H9 (cell line): ENCODE data around the gene GPR35. TPM values are rescaled to one million over a fixed set of nuclear protein-coding genes. Genes with fewer than 3 reads are reported as not detected.

Experiments
- DNase-seq: peaks from one replicate; pipeline ENCODE4 v3.0.0-alpha.2; 2017
- H2AFZ ChIP-seq: one replicate; pipeline ENCODE4 v1.6.1; 2013; ENCODE audit warnings: mild to moderate bottlenecking, low read length, control low read depth, moderate library complexity
- H2AK5ac ChIP-seq: 2 replicates; pipeline ENCODE4 v1.6.1; 2013; ENCODE audit warnings: low read length, control low read depth, mixed read lengths; ENCODE audit not compliant: insufficient read length
- H2BK120ac ChIP-seq: one replicate; pipeline ENCODE4 v1.6.1; 2013; ENCODE audit warnings: low read depth, mild to moderate bottlenecking, low read length, control low read depth, inconsistent platforms; ENCODE audit not compliant: poor library complexity, severe bottlenecking
- H2BK12ac ChIP-seq: 2 replicates; pipeline ENCODE4 v1.6.1; 2013; ENCODE audit warnings: low read length, control low read depth, mixed read lengths, low read depth; ENCODE audit not compliant: insufficient read length
- H2BK15ac ChIP-seq: 2 replicates; pipeline ENCODE4 v1.6.1; 2013; ENCODE audit warnings: low read depth, low read length, control low read depth
- H2BK20ac ChIP-seq: one replicate; pipeline ENCODE4 v1.6.1; 2013; ENCODE audit warnings: low read depth, mild to moderate bottlenecking, low read length, control low read depth, inconsistent platforms; ENCODE audit not compliant: poor library complexity, severe bottlenecking
- H2BK5ac ChIP-seq: 2 replicates; pipeline ENCODE4 v1.6.1; 2013; ENCODE audit warnings: low read length, control low read depth, mixed read lengths; ENCODE audit not compliant: insufficient read length
- H3K14ac ChIP-seq: 2 replicates; pipeline ENCODE4 v1.6.1; 2013; ENCODE audit warnings: low read length, control low read depth; ENCODE audit not compliant: insufficient read depth
- H3K18ac ChIP-seq: 2 replicates; pipeline ENCODE4 v1.6.1; 2013; ENCODE audit warnings: low read depth, mild to moderate bottlenecking, mixed read lengths, low read length, control low read depth; ENCODE audit not compliant: insufficient read length
- H3K23ac ChIP-seq: 2 replicates; pipeline ENCODE4 v1.6.1; 2013; ENCODE audit warnings: low read length, control low read depth, mixed read lengths, low read depth; ENCODE audit not compliant: insufficient read length
- H3K23me2 ChIP-seq: 2 replicates; pipeline ENCODE4 v1.6.1; 2013; ENCODE audit warnings: low read depth, mild to moderate bottlenecking, mixed read lengths, low read length, control low read depth; ENCODE audit not compliant: insufficient read length, poor library complexity, severe bottlenecking
- H3K27ac ChIP-seq: 2 replicates; pipeline ENCODE4 v1.5.1; 2013; ENCODE audit warnings: low read length, control low read depth, mixed read lengths, low read depth; ENCODE audit not compliant: insufficient read length
- H3K27me3 ChIP-seq: 2 replicates; pipeline ENCODE4 v1.6.1; 2013; ENCODE audit warnings: low read length, control low read depth, inconsistent platforms; ENCODE audit not compliant: insufficient read depth
- H3K4ac ChIP-seq: 2 replicates; pipeline ENCODE4 v1.6.1; 2013; ENCODE audit warnings: low read depth, mild to moderate bottlenecking, control low read depth, inconsistent platforms, low read length, moderate library complexity
- H3K4me1 ChIP-seq: 2 replicates; pipeline ENCODE4 v1.6.1; 2013; ENCODE audit warnings: low read length, control low read depth, inconsistent platforms; ENCODE audit not compliant: insufficient read depth
- H3K4me2 ChIP-seq: 2 replicates; pipeline ENCODE4 v1.6.1; 2013; ENCODE audit warnings: low read length, control low read depth, mixed read lengths; ENCODE audit not compliant: insufficient read length, insufficient read depth
- H3K56ac ChIP-seq: 2 replicates; pipeline ENCODE4 v1.6.1; 2013; ENCODE audit warnings: low read depth, mild to moderate bottlenecking, mixed read lengths, low read length, control low read depth; ENCODE audit not compliant: insufficient read length
- H3K79me1 ChIP-seq: 2 replicates; pipeline ENCODE4 v1.6.1; 2013; ENCODE audit warnings: low read depth, mild to moderate bottlenecking, moderate library complexity, low read length, control low read depth, inconsistent platforms; ENCODE audit not compliant: insufficient read depth, poor library complexity, severe bottlenecking
- H3K79me2 ChIP-seq: 2 replicates; pipeline ENCODE4 v1.6.1; 2013; ENCODE audit warnings: low read length, control low read depth, inconsistent platforms; ENCODE audit not compliant: insufficient read depth
- H3K9ac ChIP-seq: 2 replicates; pipeline ENCODE4 v1.6.1; 2013; ENCODE audit warnings: low read length, control low read depth, mixed read lengths; ENCODE audit not compliant: insufficient read length; ENCODE audit errors: extremely low read depth
- H3K9me3 ChIP-seq: one replicate; pipeline ENCODE4 v1.6.1; 2013; ENCODE audit warnings: low read depth, low read length, inconsistent platforms; ENCODE audit not compliant: control insufficient read depth
- H3T11ph ChIP-seq: one replicate; pipeline ENCODE4 v1.6.1; 2013; ENCODE audit warnings: mild to moderate bottlenecking, low read length, control low read depth, inconsistent platforms
- H4K20me1 ChIP-seq: one replicate; pipeline ENCODE4 v1.6.1; 2013; ENCODE audit not compliant: control insufficient read depth, insufficient read length, insufficient read depth
- H4K5ac ChIP-seq: 2 replicates; pipeline ENCODE4 v1.6.1; 2013; ENCODE audit warnings: low read depth, mild to moderate bottlenecking, mixed read lengths, low read length, control low read depth; ENCODE audit not compliant: insufficient read length
- H4K8ac ChIP-seq: replicated peaks from 2 replicates; pipeline ENCODE4 v1.6.1; 2013; ENCODE audit warnings: low read length, control low read depth, mixed read lengths, low read depth; ENCODE audit not compliant: insufficient read length
- H4K91ac ChIP-seq: 2 replicates; pipeline ENCODE4 v1.6.1; 2013; ENCODE audit warnings: low read depth, mild to moderate bottlenecking, moderate library complexity, mixed read lengths, low read length, control low read depth; ENCODE audit not compliant: insufficient read length
- H3K27ac Mint-ChIP-seq, 3 experiments: 2 replicates in 2 of 3; 3 replicates in 1 of 3; pipeline ENCODE4 v1.8.0; 2020 to 2021; ENCODE audit warnings: mixed read lengths in 3 of 3, mild to moderate bottlenecking in 1 of 3, moderate library complexity in 1 of 3
- H3K27me3 Mint-ChIP-seq: 2 replicates; pipeline ENCODE4 v1.8.0; 2021; ENCODE audit warnings: low read depth, mild to moderate bottlenecking, moderate library complexity, mixed read lengths
- H3K36me3 Mint-ChIP-seq, 3 experiments: 2 replicates in 2 of 3; 3 replicates in 1 of 3; pipeline ENCODE4 v1.8.0; 2020 to 2021; ENCODE audit warnings: low read depth in 3 of 3, mixed read lengths in 3 of 3; ENCODE audit not compliant: insufficient read depth in 1 of 3
- H3K4me1 Mint-ChIP-seq, 2 experiments: 2 replicates each; pipeline ENCODE4 v1.8.0; 2020; ENCODE audit warnings: mixed read lengths in 2 of 2
- H3K4me3 Mint-ChIP-seq, 2 experiments: 2 replicates in 1 of 2; 3 replicates in 1 of 2; pipeline ENCODE4 v1.8.0; 2020 to 2021; ENCODE audit warnings: mild to moderate bottlenecking in 2 of 2, mixed read lengths in 2 of 2, moderate library complexity in 1 of 2
- H3K9me3 Mint-ChIP-seq, 2 experiments: 2 replicates in 1 of 2; 3 replicates in 1 of 2; pipeline ENCODE4 v1.8.0; 2020; ENCODE audit warnings: mild to moderate bottlenecking in 2 of 2, mixed read lengths in 2 of 2, moderate library complexity in 1 of 2
- CTCF ChIP-seq: fragments of 200-600 bp; sonication (generic); conservative IDR thresholded peaks from 3 replicates; pipeline ENCODE4 v1.8.0; 2021; ENCODE audit warnings: antibody characterized with exemption, mild to moderate bottlenecking
- WGBS: extraction: QIAGEN DNeasy Blood & Tissue Kit; methylation state at CpG from one replicate; pipeline ENCODE4 v1.1.7; 2013; ENCODE audit warnings: missing lambda C conversion rate, low lambda C conversion rate, mixed read lengths; ENCODE audit not compliant: insufficient read length; ENCODE audit errors: extremely low coverage; 5-methylcytosine and 5-hydroxymethylcytosine counted together
- total RNA-seq: library from RNA; stranded (reverse); gene quantifications from 2 replicates; pipeline ENCODE4 v1.2.1, GENCODE V29; 2021

The GPR35 gene
- total RNA-seq, 1 experiment from 2014 or later = 1.4 TPM

- Histone ChIP-seq H3T11ph (no peak overlapping the region), H3K79me2 (no peaks in the 10 kb centered on the region)
Measured at GRCh38 chr2:240578488-240578887, 46.8 kb upstream of the GPR35 start.

More at GRCh38 chr2:240578488-240578887, 46.8 kb upstream of the GPR35 start:
- Histone ChIP-seq H4K8ac (no peak overlapping the region), H3K27ac (no peak overlapping the region), H4K91ac (no peak overlapping the region), H3K79me1 (no peaks in the 10 kb centered on the region), H3K4me2 (no peak overlapping the region), H3K23me2 (no peaks in the 10 kb centered on the region), H3K56ac (no peak overlapping the region), H2BK12ac (no peak overlapping the region), H4K20me1 (no peaks in the 10 kb centered on the region), H3K4ac (no peak overlapping the region), H3K9ac (no peak overlapping the region), H3K27me3 (no peaks in the 10 kb centered on the region), H2BK20ac (no peak overlapping the region), H3K23ac (no peak overlapping the region), H2BK5ac (no peak overlapping the region), H3K4me1 (no peaks in the 10 kb centered on the region), H4K5ac (no peak overlapping the region), H3K18ac (no peak overlapping the region), H2AFZ (no peak overlapping the region), H2BK120ac (no peak overlapping the region), H2BK15ac (no peak overlapping the region), H2AK5ac (no peak overlapping the region), H3K9me3 (no peaks in the 10 kb centered on the region), H3K14ac (no peak overlapping the region)
- Mint-ChIP-seq H3K27ac (no peak overlapping the region), H3K4me1 (peaks cover 7 to 16% of the 10 kb centered on the region in 2 experiments), H3K4me3 (no peak overlapping the region), H3K9me3 (no peaks in the 10 kb centered on the region), H3K27me3 (no peaks in the 10 kb centered on the region), H3K36me3 (no peaks in the 10 kb centered on the region; a peak in 2 of 7 replicates)
- TF ChIP-seq CTCF = no peak
- DNase-seq = no peak
- WGBS = no CpG with 5 or more reads among the region's 8 CpGs
